SK-N-SH treated with all-trans-retinoic acid at 6 μM for 48 hours (cell line): ENCODE data around the gene KCNK5.

Experiments
- CREB5 ChIP-seq: fragments of 250-450 bp; sonication (Bioruptor Pico); IDR thresholded peaks from 2 replicates; pipeline ENCODE4 v1.5.1; 2020; ENCODE audit warnings: low read depth, mild to moderate bottlenecking, moderate library complexity
- ESRRG ChIP-seq: fragments of 250-450 bp; sonication (Bioruptor Pico); IDR thresholded peaks from 2 replicates; pipeline ENCODE4 v1.6.1; 2021; ENCODE audit warnings: mild to moderate bottlenecking
- PPARA ChIP-seq: fragments of 250-450 bp; sonication (Bioruptor Pico); IDR thresholded peaks from 2 replicates; pipeline ENCODE4 v1.5.0; 2020; ENCODE audit warnings: mild to moderate bottlenecking, borderline replicate concordance
- ZNF565 ChIP-seq: fragments of 450-650 bp; formaldehyde crosslinking; conservative IDR thresholded peaks from 2 replicates; pipeline ENCODE4 v1.5.0; 2020; ENCODE audit warnings: low read depth, mild to moderate bottlenecking, moderate library complexity
- ZNF70 ChIP-seq: fragments of 450-650 bp; formaldehyde crosslinking; IDR thresholded peaks from 2 replicates; pipeline ENCODE4 v1.5.0; 2020; ENCODE audit warnings: mild to moderate bottlenecking, moderate library complexity

GRCh38 chr6:39171489-39172376, 57.5 kb downstream of the KCNK5 start:
- TF ChIP-seq PPARA (CRISPR knock-in tag) (no peak), ZNF565 (CRISPR knock-in tag) (no peak), CREB5 (CRISPR knock-in tag) (no peak), ESRRG (CRISPR knock-in tag) (no peak), ZNF70 (CRISPR knock-in tag) (no peak)
